8988T (cell line): ENCODE data around the gene LDOC1.
"Not testable (repeated sequence)": the region's sequence is repeated elsewhere in the genome, so short reads cannot be mapped to it uniquely, and the experiment has no call there.

ENCODE experiments used
- DNase-seq: peaks from one replicate; pipeline ENCODE4 v3.0.0; 2011

The LDOC1 gene

GRCh38 chrX:141176586-141177451 is at the start of gene LDOC1:
Gene LDOC1 (minus strand): TSS chrX:141177129. CDS start chrX:141177021, 108 bp downstream.
- DNase-seq, result no peak

- DNase-seq, result no peak
Measured at GRCh38 chrX:141221611-141222010, 44.7 kb upstream of the LDOC1 start.

GRCh38 chrX:141220342-141221008 is 43.5 kb upstream of the LDOC1 start:
- no peak for DNase-seq

- no peak for DNase-seq
Measured at GRCh38 chrX:141214196-141214595, 37.3 kb upstream of the LDOC1 start.

- DNase-seq, result no peak
Measured at GRCh38 chrX:141201962-141202361, 25.0 kb upstream of the LDOC1 start.

GRCh38 chrX:141188573-141188972 is 11.6 kb upstream of the LDOC1 start:
- DNase-seq, result not testable (repeated sequence)

- DNase-seq, result no peak
Measured at GRCh38 chrX:141185366-141185765, 8.4 kb upstream of the LDOC1 start.

GRCh38 chrX:141183000-141183399 is 6.1 kb upstream of the LDOC1 start:
- DNase-seq, result no peak

GRCh38 chrX:141180851-141181250 is 3.9 kb upstream of the LDOC1 start:
- DNase-seq, result no peak

GRCh38 chrX:141175786-141176185 is 1.1 kb downstream of the LDOC1 start:
- no peak for DNase-seq

- no peak for DNase-seq
Measured at GRCh38 chrX:141164406-141164805, 12.5 kb downstream of the LDOC1 start.

GRCh38 chrX:141158084-141158483 is 18.8 kb downstream of the LDOC1 start:
- DNase-seq, result no peak

- not testable (repeated sequence) for DNase-seq
Measured at GRCh38 chrX:141155231-141155630, 21.7 kb downstream of the LDOC1 start.

- DNase-seq, result no peak
Measured at GRCh38 chrX:141142946-141143345, 34.0 kb downstream of the LDOC1 start.

GRCh38 chrX:141133272-141133671 is 43.7 kb downstream of the LDOC1 start:
- no peak for DNase-seq

- no peak for DNase-seq
Measured at GRCh38 chrX:141127146-141127545, 49.8 kb downstream of the LDOC1 start.
